Measurements from ENCODE around the gene C1orf87.

C1orf87 gene, protein sequence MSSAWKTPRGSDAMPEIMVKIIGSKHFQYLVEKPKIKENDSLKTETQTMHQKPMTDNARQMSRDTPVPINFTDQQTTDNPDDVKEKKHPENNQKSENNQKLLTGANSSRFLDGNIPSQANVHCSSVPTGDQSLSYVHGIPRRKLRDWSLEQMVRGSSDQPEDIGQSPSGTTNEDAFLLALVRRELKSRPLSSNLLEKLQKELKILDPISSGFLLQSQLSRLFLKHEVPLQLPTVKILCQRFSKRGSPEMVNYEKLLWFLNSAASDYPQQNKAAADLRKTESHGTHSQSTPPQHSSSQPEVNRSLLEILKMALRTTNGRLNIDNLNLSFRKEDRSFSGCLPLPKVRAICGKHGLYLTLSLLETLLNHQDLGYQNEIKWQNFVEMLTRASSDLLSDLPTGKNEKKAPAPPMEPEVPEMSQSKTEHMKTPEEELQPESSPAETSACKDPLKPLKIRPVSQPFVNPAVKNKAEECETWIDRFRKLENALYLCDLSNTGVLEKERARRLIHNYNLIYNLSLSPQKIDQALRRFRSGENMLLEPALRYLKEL

DNA sequence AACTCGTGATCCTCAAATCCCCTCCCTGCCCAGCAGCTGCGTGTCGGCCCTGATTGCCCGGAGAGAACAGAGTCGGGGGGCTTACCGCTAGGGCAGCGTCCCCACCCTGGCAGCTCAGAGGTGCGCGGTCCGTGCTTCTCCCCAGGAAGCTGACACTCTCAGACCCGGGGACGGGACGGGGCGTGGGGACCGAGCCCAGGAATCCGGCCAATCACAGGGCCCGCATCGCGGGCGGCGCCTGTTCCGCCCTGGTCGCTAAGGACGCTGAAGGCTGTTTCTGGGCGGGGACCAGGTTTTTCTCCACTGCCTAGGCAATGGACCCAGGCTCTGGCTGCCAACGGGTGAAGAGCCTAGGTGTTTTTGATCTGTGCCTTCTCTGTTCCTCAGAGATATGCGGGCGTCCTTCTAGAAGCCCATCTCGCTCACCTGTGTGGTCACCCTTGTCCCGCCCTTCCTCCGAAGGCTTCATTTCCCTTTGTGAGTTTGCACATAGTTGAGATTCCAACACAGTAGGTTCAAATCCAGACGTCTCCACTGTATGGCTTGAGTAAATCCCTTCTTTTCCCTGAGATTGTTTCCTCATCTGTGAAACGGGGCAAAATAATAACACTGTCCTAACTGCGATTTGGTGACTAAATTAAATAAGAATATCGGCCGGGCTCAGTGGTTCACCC lies at the start of gene C1orf87:
C1orf87 (minus strand) TSS at position 166 of the 674 bp plus-strand sequence. CDS start 1,127 bp downstream, outside the sequence.
- in situ Hi-C loops (cut with MboI; ENCODE audit: low sequenced_read_pairs): no loop called here

DNA sequence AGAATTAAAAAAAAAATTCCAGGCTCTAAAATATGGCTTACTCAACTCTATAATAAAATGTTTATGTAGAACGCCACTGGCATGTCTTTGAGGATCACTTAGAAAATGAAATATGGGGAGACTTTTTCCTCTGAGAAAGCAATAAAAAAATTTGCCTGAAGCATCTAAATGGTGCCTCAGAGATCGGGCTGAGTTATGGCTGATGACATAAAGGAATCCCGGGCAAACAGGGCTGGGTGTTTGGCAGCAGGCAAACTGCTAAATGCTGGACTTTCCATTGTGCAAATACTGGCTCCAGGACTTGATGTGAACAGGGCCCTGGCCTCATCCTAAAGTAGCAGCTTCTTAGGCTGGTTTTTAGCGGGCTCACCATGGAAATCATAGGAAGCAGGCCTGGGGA lies 44.5 kb upstream of the C1orf87 start:
- in situ Hi-C loops (cut with MboI; ENCODE audit: low sequenced_read_pairs): no loop called here

DNA sequence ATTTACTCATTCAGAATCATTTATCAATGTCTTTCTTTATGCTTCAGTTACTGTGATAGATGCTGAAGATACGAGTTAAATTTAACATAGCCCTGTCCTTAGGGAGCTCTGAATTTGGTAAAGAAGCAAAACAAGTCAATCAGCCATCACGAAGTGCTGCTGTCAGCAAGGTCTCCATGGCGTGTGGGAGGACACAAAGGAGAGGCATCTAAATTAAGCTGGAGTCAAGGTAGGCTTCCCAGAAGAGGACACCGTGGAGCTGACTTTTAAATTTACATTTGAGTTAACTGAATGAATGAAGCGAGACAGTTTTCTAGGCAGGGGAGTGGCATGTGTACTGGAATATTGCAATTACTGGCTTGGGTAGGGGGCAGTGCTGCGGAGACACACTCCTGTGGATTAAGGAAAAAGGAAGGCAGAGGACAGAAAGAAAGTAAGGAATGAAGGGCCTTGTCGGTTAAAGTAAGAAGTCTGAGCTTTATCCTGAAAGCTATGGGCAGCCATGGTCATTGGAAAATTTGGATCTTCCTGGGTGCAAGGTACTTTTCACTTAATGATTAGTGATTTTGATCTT lies 41.3 kb upstream of the C1orf87 start:
- in situ Hi-C loops (cut with MboI; ENCODE audit: low sequenced_read_pairs): no loop called here

DNA sequence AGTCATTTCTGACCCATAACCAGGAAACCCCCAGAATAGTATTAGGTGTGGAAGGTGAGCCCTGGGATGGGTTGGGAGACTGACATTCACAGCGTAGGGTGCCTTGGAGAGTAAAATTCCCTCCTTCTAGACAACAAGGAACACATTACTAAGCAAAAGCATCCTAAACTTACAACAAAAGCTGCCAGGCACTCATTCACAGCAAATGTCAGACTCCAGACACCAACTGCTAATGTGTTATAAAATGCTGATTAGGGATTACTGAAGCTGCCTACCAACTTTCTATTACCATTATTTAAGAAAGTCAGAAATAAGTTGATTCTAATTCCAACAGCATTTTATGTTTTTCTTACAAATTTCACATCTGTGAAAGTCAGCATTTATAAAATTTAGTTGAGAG lies 40.0 kb upstream of the C1orf87 start:
- in situ Hi-C loops (cut with MboI; ENCODE audit: low sequenced_read_pairs): no loop called here

DNA sequence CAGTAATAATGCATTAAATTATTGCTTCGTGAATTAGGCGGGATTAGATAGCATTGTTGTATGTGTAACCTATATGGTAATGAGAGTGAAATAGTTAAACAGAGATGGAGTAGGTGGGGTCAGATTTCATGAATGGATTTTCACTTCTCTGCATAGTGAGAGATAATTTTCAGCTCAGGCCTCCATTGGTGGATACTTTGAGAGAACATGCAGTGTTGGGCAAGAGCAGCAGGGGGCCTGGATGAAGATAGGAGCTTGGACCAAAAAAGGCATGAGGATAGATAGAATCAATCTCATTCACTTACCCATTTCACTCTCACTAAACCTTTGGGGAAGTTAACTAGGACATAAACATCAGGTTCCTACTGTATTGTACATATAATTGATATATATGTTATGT lies 39.5 kb upstream of the C1orf87 start:
- in situ Hi-C loops (cut with MboI; ENCODE audit: low sequenced_read_pairs): no loop called here

DNA sequence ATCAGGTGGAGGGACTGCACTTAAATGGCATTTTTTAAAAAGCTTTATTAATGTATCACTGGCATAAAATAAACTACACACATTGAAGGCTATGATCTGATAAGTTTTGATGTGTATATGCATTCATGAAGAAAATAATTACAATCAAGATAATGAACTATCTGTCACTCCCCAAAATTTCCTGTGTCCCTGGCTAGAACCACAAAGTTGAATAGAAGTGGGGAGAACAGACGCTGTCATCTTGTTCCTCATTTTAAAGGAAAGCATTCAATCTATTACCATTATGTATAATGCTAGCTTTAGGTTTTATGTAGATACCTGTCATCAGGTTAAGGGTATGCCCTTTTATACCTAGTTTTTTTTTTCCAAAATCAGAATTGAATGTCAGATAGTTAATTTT lies 38.1 kb upstream of the C1orf87 start:
- in situ Hi-C loops (cut with MboI; ENCODE audit: low sequenced_read_pairs): no loop called here

DNA sequence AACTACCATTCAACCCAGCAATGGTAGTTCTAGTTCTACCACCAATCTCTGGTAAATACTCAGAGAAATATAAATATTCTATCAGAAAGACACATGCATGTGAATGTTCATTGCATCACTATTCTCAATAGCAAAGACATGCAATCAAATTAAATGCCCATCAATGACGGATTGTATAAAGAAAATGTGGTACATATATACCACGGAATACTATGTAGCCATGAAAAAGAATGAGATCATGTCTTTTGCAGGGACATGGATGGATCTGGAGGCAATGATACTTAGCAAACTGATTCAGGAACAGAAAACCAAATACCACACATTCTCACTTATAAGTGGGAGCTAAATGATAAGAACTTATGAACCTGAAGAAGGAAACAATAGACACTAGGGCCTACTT lies 37.5 kb upstream of the C1orf87 start:
- in situ Hi-C loops (cut with MboI; ENCODE audit: low sequenced_read_pairs): no loop called here

DNA sequence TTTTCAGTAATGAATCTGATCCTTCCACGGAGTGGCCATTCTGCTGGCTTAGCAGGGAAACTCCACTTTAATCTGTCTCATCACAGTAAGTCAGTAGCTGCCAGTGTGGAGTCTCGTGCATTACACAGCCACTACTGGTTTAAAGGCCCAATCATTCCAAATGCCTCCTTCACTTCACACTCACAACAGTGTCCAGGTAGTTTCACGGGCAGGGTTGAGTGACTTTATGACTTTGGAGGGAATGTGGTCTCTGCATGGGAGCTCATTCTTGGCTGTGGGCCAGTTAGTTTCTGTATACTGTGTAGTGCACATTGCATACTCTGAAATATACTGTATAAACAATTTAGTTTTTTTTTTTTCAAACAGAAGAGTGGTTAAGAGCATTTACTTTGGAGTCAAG lies 34.6 kb upstream of the C1orf87 start:
- in situ Hi-C loops (cut with MboI; ENCODE audit: low sequenced_read_pairs): no loop called here

DNA sequence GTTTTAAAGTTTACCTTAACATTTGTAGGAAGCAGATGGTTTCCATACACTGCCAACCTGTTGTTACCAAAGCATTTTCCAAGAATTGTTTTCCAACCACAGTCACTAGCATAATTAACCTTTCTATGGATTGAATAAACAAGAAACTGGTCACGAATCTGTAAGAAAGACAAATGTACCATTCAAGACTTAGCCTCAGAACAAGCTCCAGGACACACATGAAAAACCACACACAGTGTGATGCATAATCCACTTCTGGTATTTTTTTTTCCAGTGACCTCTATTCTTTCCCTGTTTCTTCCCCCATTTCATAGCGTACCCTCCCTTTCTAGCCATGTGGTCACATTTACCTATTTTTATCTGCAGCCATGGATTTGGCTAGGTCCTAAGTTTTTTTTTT lies 29.6 kb upstream of the C1orf87 start:
- in situ Hi-C loops (cut with MboI; ENCODE audit: low sequenced_read_pairs): no loop called here

DNA sequence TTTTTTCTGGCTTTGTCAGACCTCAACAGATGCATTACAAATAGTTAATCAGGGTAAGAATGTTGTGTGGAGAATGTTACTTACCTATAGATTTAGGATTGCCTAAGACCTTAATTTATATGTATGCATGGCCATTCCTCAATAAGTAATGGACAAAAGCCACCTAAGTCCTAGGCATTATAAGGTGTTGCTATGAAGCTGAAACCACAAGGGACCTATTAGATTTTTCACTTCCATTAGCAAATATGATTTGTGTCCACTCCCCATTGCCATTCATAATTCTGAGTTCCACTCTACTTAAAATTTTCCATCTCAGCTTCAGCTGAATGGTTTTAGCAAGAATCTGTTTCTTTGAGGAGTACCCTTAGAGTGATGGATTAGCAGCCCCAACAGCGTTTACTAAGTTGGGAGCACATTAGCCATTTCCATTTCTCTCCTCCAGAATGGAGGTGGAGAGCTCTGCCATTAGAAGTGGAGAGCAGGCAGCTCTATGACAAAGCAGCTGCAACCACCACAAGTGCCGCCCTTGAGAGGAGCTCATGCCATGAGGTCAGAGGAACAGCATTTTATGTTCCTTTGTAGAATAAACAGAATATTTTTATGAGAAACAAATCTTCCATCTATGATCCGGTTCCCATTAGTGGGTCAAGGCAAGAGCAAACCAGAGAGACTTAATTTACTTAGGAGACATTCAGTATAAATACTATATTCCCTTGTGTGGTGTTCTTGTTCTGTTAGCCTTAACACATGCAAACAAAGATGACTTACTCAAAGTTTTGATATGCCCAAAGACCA lies 28.9 kb upstream of the C1orf87 start:
- in situ Hi-C loops (cut with MboI; ENCODE audit: low sequenced_read_pairs): no loop called here

DNA sequence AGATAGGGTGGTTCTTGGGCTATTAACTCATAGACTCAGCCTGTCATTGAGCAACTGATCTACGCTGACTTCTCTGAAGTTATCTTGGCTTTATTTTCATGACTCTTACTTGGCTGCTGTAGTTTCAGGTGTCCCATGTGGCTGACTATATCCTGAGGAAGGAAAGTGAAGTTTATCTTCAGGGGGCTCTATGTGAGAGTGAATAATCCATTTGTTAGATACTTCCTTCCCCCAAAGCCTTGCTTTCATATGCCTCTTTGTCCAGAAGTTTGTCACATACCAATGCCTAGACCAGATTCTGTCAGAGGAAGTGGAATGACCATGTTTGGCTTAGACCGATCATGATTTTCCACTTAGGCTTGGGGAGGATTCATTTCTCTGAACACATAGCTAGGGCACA lies 27.9 kb upstream of the C1orf87 start:
- in situ Hi-C loops (cut with MboI; ENCODE audit: low sequenced_read_pairs): no loop called here

DNA sequence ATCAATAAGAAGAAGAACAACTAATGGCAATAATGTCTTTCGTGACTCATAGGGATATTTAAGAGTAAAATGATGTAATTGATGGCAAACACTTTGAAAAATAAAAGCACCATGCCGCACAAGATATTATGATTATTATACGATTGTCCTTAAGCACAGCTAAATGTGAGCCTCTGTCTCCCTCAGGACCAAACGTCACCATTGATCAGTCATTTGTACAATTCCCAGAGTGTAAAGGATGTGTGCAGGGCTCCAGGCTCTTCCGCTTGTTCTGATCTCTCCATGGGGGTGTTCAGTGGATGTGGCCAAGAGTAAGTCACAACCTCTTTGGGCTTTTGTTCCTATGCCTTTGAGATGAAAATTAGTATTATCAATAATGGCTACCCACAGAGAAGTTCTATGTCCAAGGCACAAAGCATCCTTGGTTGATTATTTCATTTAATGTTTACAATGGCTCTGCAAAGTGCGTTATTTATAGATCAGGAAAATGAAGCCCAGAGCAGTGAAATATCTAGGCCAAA lies 17.7 kb upstream of the C1orf87 start:
- in situ Hi-C loops (cut with MboI; ENCODE audit: low sequenced_read_pairs): no loop called here

DNA sequence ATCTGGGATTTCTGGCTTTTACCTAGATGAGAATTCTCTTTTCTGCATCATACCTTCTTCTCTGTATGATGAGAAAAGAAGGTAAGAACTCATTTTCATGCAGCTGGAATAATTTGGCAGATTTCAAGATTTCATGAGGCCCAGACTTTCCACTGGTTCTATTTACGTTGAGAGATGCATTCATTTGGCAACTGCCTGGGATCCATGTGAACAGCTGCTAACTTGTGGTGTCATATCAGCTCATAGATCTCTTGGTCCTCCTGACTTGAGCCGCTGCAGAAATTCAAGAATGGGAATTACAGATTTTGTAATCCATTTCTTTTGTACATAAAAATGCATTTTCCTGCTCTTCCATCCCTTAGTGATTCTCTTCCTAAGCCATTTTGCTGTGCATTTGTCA lies 17.1 kb upstream of the C1orf87 start:
- in situ Hi-C loops (cut with MboI; ENCODE audit: low sequenced_read_pairs): no loop called here

DNA sequence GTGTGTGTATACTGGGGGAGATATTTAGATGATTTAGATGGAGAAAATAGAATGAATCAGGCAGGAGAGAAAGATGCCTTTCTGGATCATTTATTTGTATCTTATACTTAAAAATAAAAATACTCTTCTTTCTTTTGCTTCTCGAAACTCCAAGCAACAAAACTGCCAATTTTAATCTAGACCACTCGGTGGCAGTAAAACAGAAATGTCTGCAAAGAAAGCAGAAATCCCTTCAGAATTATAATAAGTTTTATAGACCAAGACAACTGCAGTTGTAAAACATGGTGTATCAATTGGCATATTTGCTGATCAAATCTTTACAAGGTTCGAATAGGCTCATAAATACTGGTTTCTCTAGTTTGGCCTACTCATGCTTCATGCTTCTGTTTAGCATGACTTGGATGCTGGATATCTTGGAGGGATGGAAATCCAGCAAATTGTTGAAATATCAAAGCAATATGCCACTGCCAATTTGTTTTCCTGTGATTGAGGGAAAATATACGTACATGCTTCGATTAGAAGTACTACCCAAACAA lies 15.1 kb upstream of the C1orf87 start:
- in situ Hi-C loops (cut with MboI; ENCODE audit: low sequenced_read_pairs): no loop called here

DNA sequence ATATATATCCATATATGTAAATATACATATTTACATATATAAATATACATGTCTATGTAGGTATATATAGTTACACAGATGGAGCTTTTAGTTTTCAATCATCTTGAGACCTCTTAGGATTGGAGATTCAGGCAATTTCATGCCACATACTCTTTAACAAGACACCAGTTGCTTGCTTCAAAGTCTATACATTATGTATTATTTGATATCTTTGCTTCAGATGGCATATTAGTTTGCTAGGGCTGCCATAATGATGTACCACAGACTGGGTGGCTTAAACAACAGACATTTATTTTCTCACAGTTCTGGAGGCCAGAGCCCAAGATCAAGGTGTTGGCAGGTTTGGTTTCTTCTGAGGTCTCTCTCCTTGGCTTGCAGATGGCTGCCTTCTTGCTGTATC lies 14.1 kb upstream of the C1orf87 start:
- in situ Hi-C loops (cut with MboI; ENCODE audit: low sequenced_read_pairs): no loop called here

DNA sequence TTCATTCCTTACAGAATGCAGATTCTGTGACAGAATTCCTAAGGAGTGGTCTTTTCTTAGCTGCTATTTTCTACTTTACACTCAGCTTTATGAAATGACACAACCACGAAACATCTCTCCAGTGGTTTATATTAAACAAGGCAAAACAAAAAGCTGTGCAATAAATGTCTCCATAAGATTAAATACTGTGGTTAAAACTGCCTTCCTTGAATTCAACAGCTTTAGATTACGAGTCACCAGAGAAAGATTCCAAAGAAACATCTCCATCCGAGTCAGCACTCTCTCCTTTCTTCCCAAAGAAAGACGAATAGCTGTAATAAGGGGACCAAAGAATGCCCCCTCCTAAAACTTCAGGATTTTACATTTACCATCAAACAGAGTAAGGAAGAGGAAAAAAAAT lies 4.6 kb upstream of the C1orf87 start:
- in situ Hi-C loops (cut with MboI; ENCODE audit: low sequenced_read_pairs): no loop called here

DNA sequence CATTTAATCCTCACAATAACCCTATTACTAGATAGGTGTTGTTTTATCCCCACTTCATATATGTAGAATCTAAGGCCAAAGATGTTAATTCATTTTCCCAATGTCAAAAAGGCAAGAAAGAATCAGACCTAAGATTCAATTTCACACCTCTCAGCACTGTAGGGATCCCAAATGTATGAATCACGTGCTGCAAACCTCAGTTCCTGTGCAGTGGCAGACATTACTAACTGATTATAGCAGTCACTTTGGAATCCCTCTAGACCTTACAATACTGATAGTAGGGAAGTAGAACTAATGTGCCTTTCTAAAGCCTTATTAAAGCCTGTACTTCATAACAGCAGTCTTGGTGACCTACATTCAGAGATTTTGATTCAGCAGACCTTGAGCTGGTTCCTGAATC lies 2.3 kb downstream of the C1orf87 start:
- in situ Hi-C loops (cut with MboI; ENCODE audit: low sequenced_read_pairs): no loop called here

DNA sequence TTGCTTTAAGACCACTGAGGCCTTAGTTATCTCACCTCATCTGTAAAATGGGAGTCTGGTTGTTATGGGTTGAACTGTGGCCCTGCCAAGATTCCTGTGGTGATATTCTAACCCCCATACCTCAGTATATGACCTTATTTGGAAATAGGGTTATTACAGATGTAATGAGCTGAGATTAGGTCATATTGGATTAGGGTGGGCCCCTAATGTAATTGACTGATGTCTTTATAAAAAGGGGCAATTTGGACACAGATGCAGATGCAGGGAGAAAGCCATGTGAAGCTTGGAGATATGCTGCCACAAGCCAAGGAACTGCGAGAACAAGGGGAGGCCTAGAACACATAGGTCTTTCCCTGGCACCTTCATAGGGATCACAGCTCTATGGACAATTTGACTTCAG lies 3.9 kb downstream of the C1orf87 start:
- in situ Hi-C loops (cut with MboI; ENCODE audit: low sequenced_read_pairs): no loop called here

DNA sequence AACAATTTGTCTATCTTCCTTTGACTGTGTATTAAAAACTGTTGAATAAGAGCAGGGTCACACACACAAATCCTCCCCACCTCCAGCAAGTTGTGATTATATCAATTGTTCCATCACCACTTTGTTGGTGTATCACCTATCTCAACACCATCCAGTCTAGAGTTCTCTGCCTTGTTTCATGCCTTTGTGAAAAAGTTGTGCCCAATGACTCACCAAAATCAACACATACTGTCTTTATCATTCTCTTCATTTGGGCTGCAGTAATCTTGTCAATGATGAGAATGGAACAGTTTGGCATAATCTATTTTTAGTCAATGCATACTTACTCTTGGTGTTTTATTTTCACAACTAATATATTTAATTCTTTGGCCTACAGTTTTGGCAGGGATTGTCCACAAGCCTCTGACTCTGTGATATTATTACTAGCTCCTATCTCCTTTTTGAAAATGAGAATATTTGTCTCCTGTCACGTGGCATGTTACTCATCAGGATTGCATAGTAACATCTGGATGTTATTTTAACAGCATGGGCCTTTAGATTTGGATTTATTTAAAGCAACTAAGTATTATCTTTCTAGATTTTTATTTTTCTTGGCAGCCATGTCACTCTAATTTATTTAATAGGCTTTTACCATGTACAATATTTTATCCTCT lies 5.1 kb downstream of the C1orf87 start:
- in situ Hi-C loops (cut with MboI; ENCODE audit: low sequenced_read_pairs): no loop called here

DNA sequence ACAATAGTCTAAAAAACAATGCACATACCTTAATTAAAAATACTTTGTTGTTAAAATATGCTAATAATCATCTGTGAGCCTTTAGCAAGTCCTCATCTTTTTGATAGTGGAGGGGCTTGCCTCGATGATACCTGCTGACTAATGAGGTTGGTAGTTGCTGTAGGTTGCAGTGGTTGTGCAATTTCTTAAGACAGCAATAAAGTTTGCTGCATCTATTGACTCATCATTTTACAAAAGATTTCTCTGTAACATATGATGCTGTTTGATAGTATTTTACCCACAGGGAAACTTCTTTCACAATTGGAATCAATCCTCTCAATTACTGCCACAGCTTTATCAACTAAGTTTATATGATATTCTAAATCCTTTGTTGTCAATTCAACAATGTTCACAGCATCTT lies 7.6 kb downstream of the C1orf87 start:
- in situ Hi-C loops (cut with MboI; ENCODE audit: low sequenced_read_pairs): no loop called here
